GM21786 (cell line): ENCODE data around the gene TDP1.

Experiments
- ATAC-seq: cut with Tn5 transposase; IDR thresholded peaks from one replicate; pipeline ENCODE4 v1.9.1; 2021; ENCODE audit not compliant: unreplicated experiment

The TDP1 gene

GRCh38 chr14:89941830-89942377 lies 13.8 kb upstream of the TDP1 start:
- no peak for ATAC-seq

DNA sequence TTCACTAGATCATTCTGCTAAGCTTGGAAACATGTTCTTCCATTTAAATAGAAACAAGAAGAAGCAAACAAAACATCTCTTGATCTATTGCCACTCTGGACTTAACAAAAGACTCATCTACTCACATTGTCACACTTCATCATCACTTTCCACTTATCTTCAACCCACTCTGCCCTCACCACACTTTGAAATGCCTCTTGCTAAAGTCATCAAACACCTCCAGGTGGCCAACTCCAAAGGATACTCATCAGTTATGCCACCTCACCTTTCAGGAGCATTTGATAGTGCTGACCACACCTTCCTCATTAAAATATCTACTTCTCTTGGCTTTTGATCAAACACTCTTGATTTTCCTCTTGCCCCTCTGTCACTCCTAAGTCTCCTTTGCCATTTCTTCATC lies 8.4 kb upstream of the TDP1 start:
- no peak for ATAC-seq

DNA sequence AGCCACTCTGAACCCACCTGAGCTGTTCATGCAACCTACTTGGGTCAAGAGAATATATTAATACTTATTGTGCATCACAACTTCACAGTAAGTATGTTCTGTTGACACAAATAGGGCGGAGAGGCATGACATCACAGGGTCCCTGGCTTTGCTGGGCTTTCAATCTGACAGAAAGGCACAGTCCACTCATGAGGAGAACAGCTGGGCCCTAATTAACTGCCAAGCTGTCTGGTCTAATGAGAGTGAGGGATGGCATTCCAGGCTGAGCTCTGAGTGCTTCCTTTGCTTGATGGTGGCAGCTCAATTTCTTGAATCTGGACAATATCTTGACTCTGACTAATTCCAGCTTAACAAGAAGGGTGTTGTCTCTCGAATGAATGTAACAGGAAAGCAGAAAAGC lies 3.2 kb upstream of the TDP1 start:
- ATAC-seq: no peak

DNA sequence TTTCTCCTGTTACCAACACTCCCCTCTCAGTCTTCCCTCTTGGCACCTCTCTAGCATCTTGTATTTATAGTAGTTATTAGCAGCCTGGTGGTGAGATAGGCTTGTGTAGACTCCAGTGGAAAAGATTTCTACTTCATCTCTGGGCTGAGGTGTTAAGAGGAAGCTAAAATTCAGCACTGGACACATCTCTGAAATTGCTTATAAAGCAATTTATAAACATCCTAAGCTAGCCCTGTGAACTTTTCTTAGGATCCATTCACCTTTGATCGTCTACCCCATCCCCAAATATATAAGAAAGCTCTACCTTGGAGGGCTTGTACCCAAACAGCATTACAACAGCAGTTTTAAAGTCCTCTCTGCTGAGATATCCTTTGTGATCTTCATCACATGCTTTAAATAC lies 2.1 kb upstream of the TDP1 start:
- ATAC-seq: no peak

- ATAC-seq: peak; percentile 82
Measured at GRCh38 chr14:89954070-89955021, 1.4 kb upstream of the TDP1 start, which contains the start of gene EFCAB11. Gene EFCAB11, minus strand, starts transcription at chr14:89954730. Its CDS starts 70 bp downstream, at chr14:89954660.

DNA sequence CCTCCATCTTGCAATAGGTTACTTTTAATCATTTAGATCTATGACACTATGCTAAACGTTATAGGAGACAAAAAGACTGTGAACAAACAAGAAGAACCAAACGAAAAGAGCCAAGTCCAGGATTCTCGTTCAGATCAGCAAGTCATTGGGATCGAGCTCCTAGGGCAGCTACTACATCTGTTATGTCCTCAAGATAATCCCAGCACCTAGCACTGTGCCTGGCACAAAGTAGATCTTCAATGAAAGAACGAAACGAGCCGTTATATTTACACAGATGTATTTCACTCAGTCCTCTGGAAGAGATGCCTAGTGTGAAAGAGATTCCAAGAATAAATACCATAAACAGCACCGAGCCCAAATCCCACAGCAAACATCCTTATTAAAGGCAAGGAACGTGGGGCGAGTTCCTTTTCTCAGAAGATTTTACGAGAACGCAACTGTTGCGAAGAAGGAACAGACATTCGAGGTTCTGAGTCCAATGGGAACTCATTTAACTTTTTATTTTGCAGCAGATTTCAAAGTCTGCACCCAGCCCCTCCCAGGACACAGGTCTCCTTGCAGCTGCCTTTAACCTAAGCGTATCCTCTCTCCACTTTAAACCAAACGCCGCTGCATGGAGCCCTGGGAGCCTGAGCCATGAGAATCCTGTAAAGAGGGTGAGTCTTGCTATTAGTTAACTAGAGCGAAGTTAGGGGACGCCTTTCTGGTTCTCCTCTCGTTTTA lies 544 bp upstream of the TDP1 start:
- peak; percentile 18 for ATAC-seq

DNA sequence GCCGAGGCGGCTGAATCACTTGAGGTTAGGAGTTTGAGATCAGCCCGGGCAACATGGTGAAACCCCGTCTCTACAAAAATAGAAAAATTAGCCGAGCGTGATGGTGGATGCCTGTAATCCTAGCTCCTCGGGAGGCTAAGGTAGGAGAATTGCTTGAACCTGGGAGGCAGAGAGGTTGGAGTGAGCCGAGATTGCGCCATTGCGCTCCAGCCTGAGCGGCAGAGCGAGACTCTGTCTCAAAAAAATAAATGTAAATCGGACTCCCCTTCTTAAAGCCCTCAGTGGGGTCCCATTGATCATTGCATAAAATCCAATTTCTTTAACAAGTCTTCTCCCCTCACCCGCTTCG lies 908 bp downstream of the TDP1 start:
- no peak for ATAC-seq

DNA sequence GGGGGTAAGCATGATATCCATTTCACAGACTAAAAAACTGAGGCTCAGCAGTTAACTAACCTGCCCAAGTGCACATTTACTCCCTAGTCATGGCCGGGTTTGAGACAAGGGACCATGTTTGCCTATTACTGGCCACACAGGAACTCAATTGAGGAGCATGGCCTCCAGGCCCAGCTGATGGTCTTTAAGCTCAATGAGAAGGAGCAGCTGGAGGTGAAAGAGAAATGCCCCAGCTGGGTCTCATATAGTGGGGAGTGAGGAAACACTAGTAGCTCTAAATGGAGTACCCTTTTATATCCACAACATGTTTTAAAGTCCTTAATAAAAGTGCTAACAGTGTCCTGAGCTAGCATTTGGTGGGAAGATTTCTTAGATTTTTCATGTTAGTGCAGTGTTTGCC lies 1.6 kb downstream of the TDP1 start:
- ATAC-seq: no peak

GRCh38 chr14:89957791-89958190 lies 2.1 kb downstream of the TDP1 start:
- ATAC-seq: no peak

GRCh38 chr14:89958966-89959365 lies 3.2 kb downstream of the TDP1 start:
- ATAC-seq: no peak

GRCh38 chr14:89959853-89960445 lies 4.2 kb downstream of the TDP1 start:
- ATAC-seq: no peak

GRCh38 chr14:89960914-89961313 lies 5.2 kb downstream of the TDP1 start:
- ATAC-seq: no peak

DNA sequence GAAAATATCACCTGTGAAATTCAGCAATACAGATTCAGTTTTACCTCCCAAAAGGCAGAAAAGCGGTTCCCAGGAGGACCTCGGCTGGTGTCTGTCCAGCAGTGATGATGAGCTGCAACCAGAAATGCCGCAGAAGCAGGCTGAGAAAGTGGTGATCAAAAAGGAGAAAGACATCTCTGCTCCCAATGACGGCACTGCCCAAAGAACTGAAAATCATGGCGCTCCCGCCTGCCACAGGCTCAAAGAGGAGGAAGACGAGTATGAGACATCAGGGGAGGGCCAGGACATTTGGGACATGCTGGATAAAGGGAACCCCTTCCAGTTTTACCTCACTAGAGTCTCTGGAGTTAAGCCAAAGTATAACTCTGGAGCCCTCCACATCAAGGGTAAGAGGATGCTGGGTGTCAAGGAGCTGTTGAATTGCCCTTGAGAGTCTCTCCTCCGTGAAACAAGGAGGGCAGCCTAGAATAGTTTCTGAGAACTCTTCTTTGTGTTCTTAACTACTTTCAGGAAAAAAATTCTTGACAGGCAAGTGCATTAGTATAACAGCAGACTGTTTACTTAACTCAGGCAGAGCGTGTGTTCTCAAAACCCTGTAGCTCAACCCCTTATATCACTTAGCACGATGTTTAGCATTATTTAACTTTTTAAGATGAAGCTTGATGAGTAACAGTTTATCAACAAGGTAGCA lies 7.7 kb downstream of the TDP1 start:
- no peak for ATAC-seq

DNA sequence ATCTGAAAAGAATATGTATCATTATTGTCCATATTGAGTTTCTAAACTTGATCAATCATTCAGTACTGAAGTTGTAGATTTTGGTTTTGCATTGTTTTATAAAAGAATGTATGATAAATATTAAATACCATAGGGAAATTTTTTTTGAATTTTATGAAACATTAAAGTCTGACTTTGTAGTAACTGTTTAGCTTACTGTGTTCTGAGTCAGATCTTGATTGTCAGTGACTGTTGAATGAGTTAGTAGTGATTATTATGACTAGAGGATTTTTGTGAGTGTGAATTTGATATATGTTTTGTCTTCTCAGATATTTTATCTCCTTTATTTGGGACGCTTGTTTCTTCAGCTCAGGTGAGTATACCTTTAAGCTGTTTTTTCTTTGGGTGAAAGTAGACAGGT lies 10.1 kb downstream of the TDP1 start:
- ATAC-seq: no peak

DNA sequence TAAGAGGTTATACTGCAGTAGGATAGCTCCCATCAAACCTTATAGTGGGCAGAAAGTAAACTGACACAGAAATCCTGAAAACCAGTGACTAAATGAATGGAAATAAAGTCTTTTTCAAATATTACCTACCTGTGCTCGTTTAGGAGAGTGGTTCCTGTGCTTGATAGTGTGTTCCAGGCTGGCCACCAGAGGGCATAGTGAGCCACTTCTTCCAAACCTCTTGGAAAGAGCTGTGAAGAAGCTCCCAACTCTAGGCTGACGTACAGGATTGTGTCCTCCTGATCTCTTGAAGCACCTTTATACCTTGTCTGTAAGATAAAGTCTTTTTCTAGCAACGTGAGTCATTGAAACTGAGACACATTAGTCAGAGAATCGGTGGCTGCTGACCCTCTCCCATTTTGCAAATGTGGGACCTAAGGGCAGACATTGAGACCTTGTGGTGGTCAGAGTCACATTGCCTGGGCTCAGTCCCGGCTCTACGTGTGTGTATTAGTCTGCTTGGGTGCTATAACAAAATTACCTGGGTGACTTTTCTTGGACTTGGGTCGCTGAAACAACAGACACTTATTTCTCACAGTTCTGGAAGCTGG lies 17.6 kb downstream of the TDP1 start:
- peak; percentile 74 for ATAC-seq

DNA sequence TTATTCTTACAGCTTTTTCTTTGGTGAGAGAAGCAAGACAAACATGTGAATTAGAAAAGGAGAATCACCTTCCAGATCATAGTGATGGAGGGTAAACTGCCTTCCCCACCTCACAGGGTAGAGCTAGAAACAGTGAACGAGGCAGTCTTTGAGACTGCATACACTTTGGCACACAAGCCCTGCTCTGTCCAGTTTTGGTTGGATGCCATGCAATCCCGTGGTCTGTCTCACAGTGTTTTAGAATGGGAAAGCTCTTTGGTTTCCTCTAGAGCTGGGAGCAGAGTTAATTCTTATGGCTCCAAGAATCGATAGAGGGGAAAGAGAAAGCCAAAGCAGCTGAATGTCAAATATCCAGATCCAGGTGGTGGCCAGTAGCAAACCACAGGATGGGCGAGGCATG lies 21.9 kb downstream of the TDP1 start:
- no peak for ATAC-seq

DNA sequence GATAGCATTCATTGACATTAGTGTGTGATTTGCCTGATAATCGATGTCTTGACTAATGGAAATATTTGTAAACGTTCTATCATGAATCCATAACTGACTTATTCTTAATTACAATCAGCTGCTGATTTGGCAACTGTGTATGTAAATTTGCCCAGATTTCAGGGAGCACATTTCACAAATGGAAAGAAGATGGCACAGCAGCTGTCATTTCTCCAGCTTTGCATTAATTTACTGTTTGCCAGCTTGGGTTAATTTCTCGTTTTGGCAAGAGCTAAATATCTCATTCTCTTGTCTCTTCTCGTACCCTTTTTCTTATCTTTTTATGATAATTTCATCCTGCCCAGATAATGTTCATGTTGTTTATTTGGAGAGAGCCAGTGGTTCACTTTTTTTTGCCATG lies 22.9 kb downstream of the TDP1 start:
- ATAC-seq: no peak

- ATAC-seq: no peak
Measured at GRCh38 chr14:89983375-89983774, 27.6 kb downstream of the TDP1 start.

DNA sequence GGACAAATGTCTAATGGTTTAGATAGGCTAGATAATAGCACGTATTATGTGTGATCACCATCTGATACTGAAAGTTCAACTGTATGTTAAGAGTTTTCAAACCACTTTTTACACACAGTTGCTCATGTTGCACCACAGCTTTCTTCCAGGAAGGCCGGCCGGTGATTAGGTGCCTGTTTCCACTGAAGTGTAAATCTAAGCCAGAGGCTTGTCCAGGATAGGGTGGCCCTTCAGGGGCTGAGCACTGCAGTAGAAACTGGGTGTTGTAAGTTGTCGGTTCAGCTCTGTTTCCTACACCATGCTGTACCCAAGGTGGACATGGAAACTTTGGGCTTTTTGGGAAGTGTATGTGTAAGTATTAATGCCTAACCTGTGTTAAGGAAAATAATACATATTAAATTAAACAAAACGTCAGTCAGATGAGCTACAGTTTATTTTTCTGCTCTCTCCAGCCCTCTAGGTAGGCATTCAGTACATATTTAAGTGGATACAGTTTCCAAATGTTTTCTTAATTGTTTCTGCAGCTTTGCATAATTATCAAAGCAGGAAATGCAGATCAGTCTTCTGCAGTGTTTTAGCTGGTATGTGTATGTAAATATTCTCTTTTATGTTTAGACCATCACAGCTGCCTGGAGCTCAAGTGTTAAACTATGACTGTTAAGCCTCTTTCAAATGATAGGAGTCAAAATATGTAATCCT lies 30.9 kb downstream of the TDP1 start:
- ATAC-seq: no peak

DNA sequence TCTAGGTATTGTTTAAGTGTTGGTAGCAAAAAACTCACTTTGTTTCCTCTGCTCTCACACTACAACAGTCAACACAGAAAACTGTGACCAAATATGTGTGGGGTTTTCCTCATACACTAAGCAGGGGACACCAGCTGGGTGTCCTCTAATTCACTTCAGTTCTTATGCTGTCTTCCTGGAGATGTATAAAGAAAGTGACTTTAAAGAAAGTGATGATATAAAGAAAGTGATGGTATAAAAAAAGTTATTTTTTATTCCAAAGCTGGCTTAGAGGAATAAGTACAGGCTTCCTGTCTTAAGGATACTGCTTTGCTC lies 31.4 kb downstream of the TDP1 start:
- no peak for ATAC-seq
